Activated CD8-positive, alpha-beta T cell treated with anti-CD3 and anti-CD28 coated beads, Interleukin-2, amount 10 ng/mL, durations not matched to agents 7 days and 5 days (primary cell): ENCODE data around the gene CEMIP. TPM values are rescaled to one million over a fixed set of nuclear protein-coding genes. Genes with fewer than 3 reads are reported as not detected.

Source experiments
- ATAC-seq: fragments of 150-1000 bp; cut with Tn5 transposase; one replicate; pipeline ENCODE4 v1.10.0; 2021; ENCODE audit warnings: moderate library complexity
- CTCF ChIA-PET: fragments of 350-600 bp; sonication (Branson Sonifier 250); formaldehyde crosslinking; loops from one replicate; lab custom pipeline; 2021; ENCODE audit warnings: antibody characterized with exemption; lab: Charles Lee
- POLR2A ChIA-PET: fragments of 350-600 bp; sonication (Branson Sonifier 250); formaldehyde crosslinking; loops from one replicate; lab custom pipeline; 2021; ENCODE audit warnings: antibody characterized with exemption; lab: Charles Lee
- DNase-seq: peaks from one replicate; pipeline ENCODE4 v3.0.0-alpha.2; 2020
- H3K27ac Mint-ChIP-seq: one replicate; pipeline ENCODE4 v1.8.0; 2021; ENCODE audit warnings: mild to moderate bottlenecking, mixed read lengths
- H3K27me3 Mint-ChIP-seq: one replicate; pipeline ENCODE4 v1.8.0; 2021; ENCODE audit warnings: low read depth, mixed read lengths
- H3K36me3 Mint-ChIP-seq: one replicate; pipeline ENCODE4 v1.8.0; 2021; ENCODE audit warnings: low read depth, mixed read lengths
- H3K4me1 Mint-ChIP-seq: one replicate; pipeline ENCODE4 v1.8.0; 2021; ENCODE audit warnings: low read depth, mixed read lengths
- H3K4me3 Mint-ChIP-seq: one replicate; pipeline ENCODE4 v1.8.0; 2021; ENCODE audit warnings: mild to moderate bottlenecking, mixed read lengths
- H3K9me3 Mint-ChIP-seq: one replicate; pipeline ENCODE4 v1.8.0; 2022; ENCODE audit warnings: mixed read lengths; ENCODE audit not compliant: insufficient read depth
- total RNA-seq, 2 experiments: library from RNA; stranded (reverse); gene quantifications; one replicate each; pipeline ENCODE4 v1.2.3, GENCODE V29; 2021

CEMIP gene
- total RNA-seq, 2 experiments from 2014 or later: not detected

GRCh38 chr15:80925597-80926059, 146.5 kb downstream of the CEMIP start:
- Mint-ChIP-seq H3K27me3 (no peaks in the 10 kb centered on the region), H3K9me3 (no peaks in the 10 kb centered on the region), H3K27ac (no peak overlapping the region), H3K4me3 (no peak overlapping the region), H3K36me3 (no peaks in the 10 kb centered on the region), H3K4me1 (peaks cover 7% of the 10 kb centered on the region)
- ATAC-seq (no peak), DNase-seq (no peak)
- POLR2A ChIA-PET: no interaction called here
- CTCF ChIA-PET: no interaction called here

- H3K4me1 Mint-ChIP-seq: peaks cover 2% of the 10 kb centered on the region
- no peaks in the 10 kb centered on the region for H3K27me3 Mint-ChIP-seq
- no peak for ATAC-seq
- H3K4me3 Mint-ChIP-seq: no peak overlapping the region
- no peak for DNase-seq
- H3K36me3 Mint-ChIP-seq: no peaks in the 10 kb centered on the region
- ChIA-PET CTCF (interaction anchor here (1.5 kb wide), 1 partner anchor 44 kb away, joined by 3 read pairs; no protein-coding TSS in a partner anchor), POLR2A (no interaction called here)
- no peak overlapping the region for H3K27ac Mint-ChIP-seq
- H3K9me3 Mint-ChIP-seq: no peaks in the 10 kb centered on the region
Observed at GRCh38 chr15:80926126-80926525, 147.0 kb downstream of the CEMIP start.

DNA sequence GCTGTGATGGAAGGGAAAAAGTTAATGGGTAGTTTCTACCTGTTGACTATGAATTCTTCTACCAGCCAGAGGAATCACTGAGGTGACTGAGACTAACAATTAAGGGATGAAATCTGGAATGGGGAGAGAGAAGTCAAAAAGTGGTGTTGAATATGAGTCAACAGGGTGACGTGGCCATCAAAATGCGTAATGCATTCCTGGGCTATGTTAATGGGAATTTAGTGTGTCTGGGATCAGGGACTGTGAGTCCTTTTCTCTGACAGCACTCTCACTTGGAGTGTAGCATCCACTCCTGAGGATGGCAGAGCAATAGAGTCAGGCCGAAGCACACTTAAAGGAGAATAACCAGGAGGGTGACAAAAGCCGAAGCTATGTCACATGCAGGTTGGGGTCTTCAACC, 150.1 kb downstream of the CEMIP start:
- DNase-seq: no peak
- no peak for ATAC-seq
- H3K27me3 Mint-ChIP-seq: no peaks in the 10 kb centered on the region
- no peaks in the 10 kb centered on the region for H3K36me3 Mint-ChIP-seq
- no peak overlapping the region for H3K4me3 Mint-ChIP-seq
- H3K4me1 Mint-ChIP-seq: no peaks in the 10 kb centered on the region
- ChIA-PET CTCF (no interaction called here), POLR2A (no interaction called here)
- no peaks in the 10 kb centered on the region for H3K9me3 Mint-ChIP-seq
- no peak overlapping the region for H3K27ac Mint-ChIP-seq

DNA sequence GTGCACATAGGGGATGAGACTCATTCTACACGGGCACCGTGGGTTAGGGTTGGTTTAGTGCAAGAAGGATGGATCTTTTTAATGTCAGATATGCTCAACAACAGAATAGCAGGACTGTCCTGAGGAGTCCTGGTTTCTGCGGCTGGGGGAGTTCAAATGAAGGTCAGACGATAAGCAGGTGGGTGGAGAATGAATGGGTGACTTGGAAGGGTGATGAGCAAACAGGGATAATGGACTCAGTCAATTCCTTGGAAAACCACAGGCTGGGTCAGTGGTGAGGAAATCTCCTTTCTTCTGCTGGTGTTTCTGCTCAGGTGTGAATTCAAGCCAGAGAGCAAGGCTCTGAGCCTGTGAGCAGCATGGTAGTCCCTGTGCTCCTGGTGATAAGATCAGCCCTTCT, 150.5 kb downstream of the CEMIP start:
- no peak overlapping the region for H3K4me3 Mint-ChIP-seq
- H3K27me3 Mint-ChIP-seq: no peaks in the 10 kb centered on the region
- POLR2A ChIA-PET: no interaction called here
- no peaks in the 10 kb centered on the region for H3K36me3 Mint-ChIP-seq
- ATAC-seq (no peak), DNase-seq (no peak)
- CTCF ChIA-PET: no interaction called here
- H3K4me1 Mint-ChIP-seq: peaks cover 4% of the 10 kb centered on the region
- H3K27ac Mint-ChIP-seq: no peak overlapping the region
- no peaks in the 10 kb centered on the region for H3K9me3 Mint-ChIP-seq

DNA sequence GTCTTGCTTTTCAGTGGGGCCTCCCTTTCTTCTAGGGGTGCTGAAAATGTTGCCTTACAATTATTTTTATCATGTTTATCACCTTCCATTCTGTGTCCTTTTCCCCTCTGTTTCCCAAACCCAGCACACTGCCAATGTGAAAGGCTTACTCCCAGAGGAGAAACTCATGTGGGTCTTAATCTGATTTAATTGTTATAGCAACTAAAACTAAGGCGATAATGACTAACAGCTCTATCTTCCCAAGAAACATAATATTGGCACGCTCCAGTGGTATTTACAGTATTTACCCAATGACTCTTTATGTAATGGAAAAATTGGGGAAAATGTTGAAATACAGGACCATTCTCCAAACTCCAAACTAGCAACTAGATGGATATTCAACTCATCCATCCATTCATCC, 152.0 kb downstream of the CEMIP start:
- H3K27me3 Mint-ChIP-seq: no peaks in the 10 kb centered on the region
- H3K4me3 Mint-ChIP-seq: no peak overlapping the region
- no peak for ATAC-seq
- no peak overlapping the region for H3K27ac Mint-ChIP-seq
- H3K9me3 Mint-ChIP-seq: no peaks in the 10 kb centered on the region
- H3K4me1 Mint-ChIP-seq: peaks cover 8% of the 10 kb centered on the region
- no peak for DNase-seq
- H3K36me3 Mint-ChIP-seq: no peaks in the 10 kb centered on the region
- ChIA-PET POLR2A (no interaction called here), CTCF (no interaction called here)

- no peaks in the 10 kb centered on the region for H3K9me3 Mint-ChIP-seq
- POLR2A ChIA-PET: no interaction called here
- peaks cover 8% of the 10 kb centered on the region for H3K4me1 Mint-ChIP-seq
- no peaks in the 10 kb centered on the region for H3K27me3 Mint-ChIP-seq
- ATAC-seq (no peak), DNase-seq (no peak)
- no peak overlapping the region for H3K4me3 Mint-ChIP-seq
- no peaks in the 10 kb centered on the region for H3K36me3 Mint-ChIP-seq
- no peak overlapping the region for H3K27ac Mint-ChIP-seq
- CTCF ChIA-PET: no interaction called here
Observed at GRCh38 chr15:80931721-80932512, 152.7 kb downstream of the CEMIP start.

DNA sequence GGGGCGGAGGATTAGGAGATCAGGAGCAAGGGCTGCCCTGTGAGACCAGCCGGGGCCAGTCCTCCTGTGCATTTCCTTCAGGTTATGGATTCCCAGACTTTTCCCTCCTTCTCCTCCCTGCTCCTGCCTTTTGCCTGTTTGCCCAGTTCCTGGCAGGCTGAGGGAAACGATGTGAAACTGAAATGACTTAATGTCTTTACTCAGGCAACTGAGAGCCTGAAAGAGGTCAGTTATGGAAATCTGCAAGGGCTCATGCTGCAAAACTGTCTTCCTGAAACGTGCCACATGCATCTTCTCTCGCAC, 153.3 kb downstream of the CEMIP start:
- no peak overlapping the region for H3K27ac Mint-ChIP-seq
- peaks cover 8% of the 10 kb centered on the region for H3K4me1 Mint-ChIP-seq
- no peaks in the 10 kb centered on the region for H3K36me3 Mint-ChIP-seq
- H3K27me3 Mint-ChIP-seq: no peaks in the 10 kb centered on the region
- CTCF ChIA-PET: no interaction called here
- ATAC-seq (no peak), DNase-seq (no peak)
- POLR2A ChIA-PET: no interaction called here
- no peaks in the 10 kb centered on the region for H3K9me3 Mint-ChIP-seq
- H3K4me3 Mint-ChIP-seq: no peak overlapping the region

DNA sequence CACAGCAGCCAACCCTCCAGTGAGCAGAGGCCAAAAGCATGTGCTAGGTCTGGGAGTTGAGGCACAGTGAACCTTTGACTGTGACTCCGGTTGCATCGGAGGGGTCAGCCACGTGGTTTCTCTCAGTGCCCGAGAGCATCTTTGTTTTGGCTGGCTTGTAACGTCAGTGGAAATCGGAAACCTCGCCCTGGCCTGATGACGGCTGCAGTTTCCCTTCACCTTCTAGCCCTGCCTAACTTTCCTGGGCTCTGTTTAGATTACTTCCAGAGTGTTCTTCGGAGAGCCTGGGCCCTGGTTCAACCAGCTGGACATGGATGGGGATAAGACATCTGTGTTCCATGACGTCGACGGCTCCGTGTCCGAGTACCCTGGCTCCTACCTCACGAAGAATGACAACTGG, 153.8 kb downstream of the CEMIP start:
- H3K36me3 Mint-ChIP-seq: no peaks in the 10 kb centered on the region
- ATAC-seq: no peak
- ChIA-PET POLR2A (no interaction called here), CTCF (no interaction called here)
- no peak overlapping the region for H3K4me3 Mint-ChIP-seq
- H3K27me3 Mint-ChIP-seq: no peaks in the 10 kb centered on the region
- H3K27ac Mint-ChIP-seq: no peak overlapping the region
- DNase-seq: no peak
- H3K4me1 Mint-ChIP-seq: peaks cover 8% of the 10 kb centered on the region
- H3K9me3 Mint-ChIP-seq: no peaks in the 10 kb centered on the region

DNA sequence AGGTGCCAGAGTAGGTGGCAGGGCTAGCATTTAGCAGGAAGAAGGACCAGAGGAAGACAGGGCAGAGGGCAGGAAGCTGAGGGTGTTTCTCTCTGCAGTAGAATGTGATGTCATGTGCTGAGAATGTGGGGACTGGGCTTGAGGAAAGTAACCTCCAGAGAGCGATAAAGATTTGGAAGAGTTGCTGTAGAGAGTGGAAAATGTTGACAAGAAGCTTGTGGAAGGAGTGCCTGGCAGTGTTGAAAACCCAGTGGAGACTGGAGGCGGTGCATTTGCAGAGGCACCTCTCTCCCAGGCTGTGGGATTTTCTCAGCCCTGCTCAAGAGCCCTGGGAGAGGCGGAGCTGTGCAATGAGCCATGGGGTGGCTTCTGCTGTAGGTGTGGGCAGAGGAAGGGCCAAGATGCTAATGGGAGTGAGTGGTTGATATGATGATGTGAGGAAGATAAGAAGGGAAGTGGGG, 155.6 kb downstream of the CEMIP start:
- ChIA-PET POLR2A (no interaction called here), CTCF (interaction anchor here (1.2 kb wide), 1 partner anchor 36 kb away, joined by 7 read pairs; no protein-coding TSS in a partner anchor)
- no peaks in the 10 kb centered on the region for H3K9me3 Mint-ChIP-seq
- peak overlapping the region; percentile 3 for H3K27ac Mint-ChIP-seq
- no peak for ATAC-seq
- no peaks in the 10 kb centered on the region for H3K36me3 Mint-ChIP-seq
- no peak for DNase-seq
- H3K27me3 Mint-ChIP-seq: no peaks in the 10 kb centered on the region
- H3K4me3 Mint-ChIP-seq: no peak overlapping the region
- peaks cover 8% of the 10 kb centered on the region for H3K4me1 Mint-ChIP-seq

GRCh38 chr15:80936288-80937078, 157.3 kb downstream of the CEMIP start:
- no peak overlapping the region for H3K4me3 Mint-ChIP-seq
- H3K4me1 Mint-ChIP-seq: peaks cover 8% of the 10 kb centered on the region
- CTCF ChIA-PET: no interaction called here
- DNase-seq: no peak
- no peaks in the 10 kb centered on the region for H3K27me3 Mint-ChIP-seq
- no peak for ATAC-seq
- peaks cover 2% of the 10 kb centered on the region for H3K36me3 Mint-ChIP-seq
- POLR2A ChIA-PET: no interaction called here
- H3K9me3 Mint-ChIP-seq: no peaks in the 10 kb centered on the region
- H3K27ac Mint-ChIP-seq: no peak overlapping the region

DNA sequence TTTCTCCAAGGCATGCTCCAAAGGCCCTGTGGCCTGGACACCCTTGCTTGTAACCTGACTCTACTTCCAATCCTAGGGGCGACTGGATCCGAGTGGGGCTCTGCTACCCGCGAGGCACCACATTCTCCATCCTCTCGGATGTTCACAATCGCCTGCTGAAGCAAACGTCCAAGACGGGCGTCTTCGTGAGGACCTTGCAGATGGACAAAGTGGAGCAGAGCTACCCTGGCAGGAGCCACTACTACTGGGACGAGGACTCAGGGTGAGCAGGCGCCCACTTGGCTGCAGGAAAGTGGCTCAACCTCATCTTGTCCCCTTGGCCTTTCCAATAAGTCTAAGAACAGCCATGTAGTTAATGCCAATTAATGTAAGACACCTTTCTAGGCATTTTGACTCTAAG, 158.5 kb downstream of the CEMIP start:
- ChIA-PET POLR2A (interaction anchor here (0.6 kb wide), 1 partner anchor 120 kb away, joined by 3 read pairs; no protein-coding TSS in a partner anchor), CTCF (no interaction called here)
- DNase-seq (no peak), ATAC-seq (no peak)
- Mint-ChIP-seq H3K4me3 (no peak overlapping the region), H3K27ac (no peak overlapping the region), H3K27me3 (no peaks in the 10 kb centered on the region), H3K36me3 (peaks cover 6% of the 10 kb centered on the region), H3K9me3 (no peaks in the 10 kb centered on the region), H3K4me1 (peaks cover 8% of the 10 kb centered on the region)

GRCh38 chr15:80939216-80939615, 160.0 kb downstream of the CEMIP start:
- ATAC-seq: no peak
- CTCF ChIA-PET: interaction anchor here (1.3 to 1.4 kb wide), 2 partner anchors 18 to 22 kb away, joined by 3 to 4 read pairs; no protein-coding TSS in a partner anchor
- Mint-ChIP-seq H3K27ac (no peak overlapping the region), H3K9me3 (no peaks in the 10 kb centered on the region), H3K4me1 (peaks cover 8% of the 10 kb centered on the region), H3K27me3 (no peaks in the 10 kb centered on the region), H3K36me3 (peaks cover 9% of the 10 kb centered on the region), H3K4me3 (no peak overlapping the region)
- POLR2A ChIA-PET: interaction anchor here (0.8 kb wide), 1 partner anchor 20 kb away, joined by 3 read pairs; no protein-coding TSS in a partner anchor
- DNase-seq: no peak
